ENCODE data around the gene NAB2. TPM values are rescaled to one million over a fixed set of nuclear protein-coding genes. Genes with fewer than 3 reads are reported as not detected.
"Not testable (repeated sequence)": the region's sequence is repeated elsewhere in the genome, so short reads cannot be mapped to it uniquely, and the experiment has no call there.

The NAB2 gene, protein sequence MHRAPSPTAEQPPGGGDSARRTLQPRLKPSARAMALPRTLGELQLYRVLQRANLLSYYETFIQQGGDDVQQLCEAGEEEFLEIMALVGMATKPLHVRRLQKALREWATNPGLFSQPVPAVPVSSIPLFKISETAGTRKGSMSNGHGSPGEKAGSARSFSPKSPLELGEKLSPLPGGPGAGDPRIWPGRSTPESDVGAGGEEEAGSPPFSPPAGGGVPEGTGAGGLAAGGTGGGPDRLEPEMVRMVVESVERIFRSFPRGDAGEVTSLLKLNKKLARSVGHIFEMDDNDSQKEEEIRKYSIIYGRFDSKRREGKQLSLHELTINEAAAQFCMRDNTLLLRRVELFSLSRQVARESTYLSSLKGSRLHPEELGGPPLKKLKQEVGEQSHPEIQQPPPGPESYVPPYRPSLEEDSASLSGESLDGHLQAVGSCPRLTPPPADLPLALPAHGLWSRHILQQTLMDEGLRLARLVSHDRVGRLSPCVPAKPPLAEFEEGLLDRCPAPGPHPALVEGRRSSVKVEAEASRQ
- total RNA-seq = 44.5 TPM

DNA sequence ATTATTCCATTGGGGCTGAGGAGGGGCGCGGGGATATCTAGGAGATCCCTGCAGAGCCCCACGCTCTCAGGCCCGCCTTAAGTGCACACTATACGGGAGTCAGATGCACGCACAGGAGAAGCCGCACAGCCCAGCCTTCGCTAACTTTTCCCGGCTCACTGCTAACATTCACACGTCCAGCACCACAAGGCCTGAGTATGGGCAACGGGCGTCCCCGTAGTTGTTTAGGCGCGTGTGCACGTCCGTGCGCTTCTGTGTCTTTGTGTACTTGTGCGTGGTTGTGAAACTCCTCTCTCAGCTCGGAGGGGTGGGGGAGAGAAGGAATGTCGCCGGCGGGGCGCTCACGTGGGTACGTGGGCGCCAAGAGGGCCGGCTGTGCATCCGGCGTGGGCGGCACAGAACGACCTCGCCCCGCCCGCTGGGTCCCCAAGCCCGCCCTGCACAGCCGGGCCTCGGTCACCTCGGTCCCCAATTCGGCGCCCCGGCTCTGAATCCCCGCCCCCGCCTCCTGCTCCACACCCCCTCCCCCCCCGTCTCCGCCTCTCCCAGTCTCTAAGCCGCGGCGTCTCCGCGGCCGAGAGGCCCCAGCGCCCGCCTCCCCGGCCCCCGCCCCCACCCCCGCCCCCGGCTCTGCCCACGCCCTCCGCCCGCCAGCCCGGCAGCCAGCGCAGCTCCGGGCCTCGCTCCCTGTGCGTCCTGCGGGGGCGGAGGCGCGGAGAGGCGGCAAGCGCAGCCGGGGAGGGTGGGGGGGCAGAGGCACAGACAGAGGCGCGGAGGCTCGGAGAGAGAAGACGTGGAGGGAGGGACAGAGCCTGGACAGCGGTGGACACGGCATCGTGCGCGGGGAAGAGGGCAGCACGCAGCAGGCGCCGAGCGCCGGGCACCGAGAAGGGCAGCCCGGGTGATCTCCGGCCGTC lies at the start of gene NAB2:
Gene NAB2, plus strand, starts transcription at position 761 of the 917 bp plus-strand sequence. CDS start 158 bp downstream, outside the sequence.
- DNase-seq = peak; percentile 98

DNA sequence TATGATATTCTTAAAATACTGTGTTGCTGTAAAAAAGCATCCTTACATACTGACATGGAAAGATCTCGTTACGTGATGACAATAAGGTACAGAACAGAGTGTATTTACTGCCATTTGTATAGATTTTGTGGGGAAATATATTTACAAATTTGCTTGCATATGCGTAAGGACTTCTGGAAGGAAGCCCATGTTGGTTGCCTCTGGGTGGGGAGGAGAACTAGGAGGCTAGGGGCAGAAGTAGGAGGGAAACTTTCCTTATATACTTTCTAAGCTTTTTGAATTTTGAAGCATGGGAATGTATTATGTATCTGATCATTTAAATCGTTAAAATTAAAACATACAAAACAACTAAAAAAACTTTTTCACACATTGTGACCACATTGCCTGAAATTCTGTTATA lies 48.7 kb upstream of the NAB2 start:
- DNase-seq = no peak

- DNase-seq = peak; percentile 37
Measured at GRCh38 chr12:57040750-57041149, 48.2 kb upstream of the NAB2 start.

- DNase-seq = no peak
Measured at GRCh38 chr12:57042695-57043094, 46.2 kb upstream of the NAB2 start.

DNA sequence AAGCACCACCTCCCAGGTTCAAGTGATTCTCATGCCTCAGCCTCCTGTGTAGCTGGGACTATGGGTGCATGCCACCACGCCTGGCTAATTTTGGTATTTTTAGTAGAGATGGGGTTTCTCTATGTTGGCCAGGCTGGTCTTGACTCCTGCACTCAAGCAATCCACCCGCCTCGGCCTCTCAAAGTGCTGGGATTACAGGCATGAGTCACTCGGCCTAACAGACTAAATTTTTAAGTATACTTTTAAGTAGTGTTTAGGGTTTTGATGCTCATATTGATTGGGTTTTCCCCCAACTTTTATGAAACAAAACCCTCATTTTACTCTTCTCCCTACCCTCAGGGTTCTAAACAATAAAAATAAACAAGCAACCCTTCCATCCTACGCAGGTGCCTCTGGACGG lies 44.4 kb upstream of the NAB2 start:
- no peak for DNase-seq

DNA sequence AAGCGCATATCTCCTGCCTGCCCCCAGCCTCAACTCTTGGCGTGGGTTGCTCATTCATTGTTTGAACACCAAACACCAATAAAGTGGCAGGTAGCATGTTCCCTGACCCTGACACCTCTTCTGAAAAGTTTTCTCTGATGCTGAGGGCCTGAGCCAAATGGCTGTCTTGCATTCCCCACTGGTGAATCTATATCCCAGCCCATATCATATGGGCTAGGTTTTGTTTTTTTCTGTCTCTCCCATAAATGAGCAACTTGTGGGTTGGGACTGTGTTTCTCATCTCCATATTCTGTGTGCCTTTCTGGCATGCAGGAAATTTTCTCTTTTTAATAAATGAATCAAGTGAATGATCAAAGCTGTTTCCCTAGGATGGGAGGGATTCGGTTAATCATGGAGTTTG lies 44.0 kb upstream of the NAB2 start:
- DNase-seq = no peak

DNA sequence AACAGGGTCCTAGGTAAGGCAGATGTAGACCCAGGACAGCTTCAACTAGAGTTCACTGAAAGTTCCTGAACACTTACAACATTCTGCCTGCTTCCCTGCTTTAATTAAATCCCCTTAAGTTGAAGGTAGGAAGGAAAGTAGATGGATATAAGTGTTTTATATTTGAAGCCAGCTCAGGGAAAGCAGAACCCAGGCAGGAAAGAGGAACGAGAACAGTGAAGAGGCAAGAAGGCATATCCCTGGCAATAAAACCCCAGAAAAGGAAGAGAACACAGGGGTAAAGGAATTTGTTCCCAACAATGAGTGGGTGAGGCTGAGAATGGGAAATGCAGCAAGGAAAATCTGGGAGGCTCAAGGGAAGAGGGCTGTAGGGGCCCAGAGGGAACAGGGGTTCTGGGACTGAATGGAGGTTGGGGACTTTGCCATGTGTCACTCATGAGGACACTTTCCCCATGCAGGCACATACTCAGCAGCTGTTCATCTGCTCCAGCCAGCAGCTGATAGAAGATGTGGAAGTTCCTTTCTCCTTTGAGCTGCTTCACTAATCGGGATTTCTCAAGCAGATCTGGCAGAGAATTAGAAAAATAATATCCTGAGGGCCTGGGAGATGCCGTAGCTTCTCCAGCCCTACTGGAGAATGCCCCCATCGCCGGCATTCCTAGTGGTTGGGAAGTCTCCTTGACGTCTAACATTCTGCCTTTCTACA lies 42.7 kb upstream of the NAB2 start:
- peak; percentile 79 for DNase-seq

DNA sequence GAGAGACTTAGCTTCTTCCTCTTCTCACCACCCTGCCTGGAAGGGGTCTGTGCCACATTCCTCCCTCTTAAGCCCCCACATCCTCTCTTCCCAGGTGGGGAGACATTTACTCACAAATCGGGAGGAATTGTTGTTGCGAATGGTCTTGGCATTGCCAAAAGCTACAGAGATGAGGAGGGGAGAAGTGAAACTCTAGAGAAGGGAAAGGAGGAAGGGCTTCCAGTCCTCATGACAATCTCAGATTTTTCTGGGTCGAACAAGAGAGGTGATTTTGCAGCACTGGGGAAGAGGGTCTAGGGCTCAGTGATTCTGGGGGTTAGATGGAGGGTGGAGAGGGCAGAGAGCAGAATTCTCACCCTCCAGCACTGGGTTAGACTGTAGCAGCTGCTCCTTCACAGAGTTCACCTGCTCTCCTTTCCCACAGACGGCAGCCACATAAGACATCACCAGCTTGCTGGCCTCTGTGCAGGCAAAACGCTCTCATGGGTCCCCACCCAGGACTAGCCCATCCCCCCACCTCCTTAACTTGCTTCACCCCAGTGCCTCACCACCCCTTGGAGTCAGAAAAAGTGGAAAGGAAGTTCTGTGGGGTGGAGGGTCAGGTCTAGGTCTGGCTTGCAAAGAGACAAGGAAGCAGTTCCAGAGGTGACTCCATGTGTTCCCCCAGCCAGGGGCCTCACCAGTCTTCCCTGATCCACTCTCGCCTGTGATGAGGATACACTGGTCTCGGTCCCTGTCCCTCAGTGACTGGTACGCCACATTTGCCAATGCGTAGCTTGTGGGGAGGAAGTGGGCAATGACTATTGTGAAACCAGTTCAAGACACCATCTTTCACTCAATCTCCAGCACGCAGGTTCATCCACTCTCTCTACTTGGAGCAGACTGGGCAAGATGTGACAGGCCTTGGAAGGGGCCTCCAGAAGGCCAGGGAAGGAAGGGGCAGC lies 41.7 kb upstream of the NAB2 start:
- DNase-seq = no peak

- DNase-seq = no peak
Measured at GRCh38 chr12:57047981-57048380, 40.9 kb upstream of the NAB2 start.

DNA sequence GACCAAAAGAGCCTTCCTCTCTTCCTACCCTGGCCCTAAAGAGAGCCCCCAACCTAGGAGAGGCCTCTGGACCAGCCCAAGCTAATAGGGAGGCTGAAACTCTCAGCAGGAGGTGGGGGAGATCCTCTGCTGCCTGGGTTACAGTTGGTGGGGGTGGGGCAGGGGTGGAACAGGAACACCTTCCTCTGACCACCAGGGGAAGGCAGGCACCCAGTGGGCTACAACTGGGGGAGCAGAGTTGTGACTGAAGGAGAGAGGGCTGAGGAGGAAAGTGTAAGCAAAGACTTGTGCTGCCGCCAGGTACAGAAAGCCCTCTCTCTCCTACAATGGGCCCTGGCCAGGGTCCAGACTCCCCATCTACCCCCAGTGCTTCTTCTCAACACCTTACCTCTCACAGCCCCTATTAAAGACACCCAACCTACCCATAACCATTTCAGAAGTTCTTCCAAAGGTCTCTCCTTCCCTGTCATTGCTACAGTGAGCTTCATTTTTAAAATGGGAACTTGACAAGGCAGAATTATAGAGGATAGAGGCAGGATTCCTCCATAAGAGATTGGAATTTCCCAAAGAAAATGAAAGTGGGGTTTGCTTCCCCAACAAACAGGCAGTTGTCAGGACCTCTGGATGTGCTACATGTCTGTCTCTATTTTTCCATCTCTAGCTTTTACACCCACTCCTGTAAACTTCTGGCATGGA lies 40.3 kb upstream of the NAB2 start:
- no peak for DNase-seq

- DNase-seq = no peak
Measured at GRCh38 chr12:57049119-57049446, 39.8 kb upstream of the NAB2 start.

DNA sequence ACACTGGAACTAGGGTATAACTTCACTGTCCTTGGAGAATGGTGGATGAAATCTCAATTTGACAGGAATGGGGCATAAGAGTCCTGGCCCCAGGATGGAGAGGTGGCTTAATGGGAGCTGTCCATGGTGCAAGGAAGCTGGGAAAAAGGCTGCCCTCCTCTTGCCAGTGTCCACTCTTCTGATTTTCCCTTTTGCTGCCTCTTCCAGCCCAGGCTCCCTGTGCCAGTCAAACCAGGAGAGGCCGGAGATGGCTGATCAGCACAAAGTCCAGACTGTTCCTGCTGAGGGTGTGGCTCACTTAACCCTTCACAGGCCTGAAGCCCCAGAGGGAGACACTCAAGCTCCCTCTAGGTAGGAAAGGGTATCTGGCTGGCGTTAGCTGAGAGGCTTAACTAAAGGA lies 39.0 kb upstream of the NAB2 start, which contains the start of gene MYO1A:
Gene MYO1A, minus strand, starts transcription at position 240 of the 400 bp plus-strand sequence. CDS start 1,806 bp downstream, outside the sequence.
- DNase-seq = no peak

GRCh38 chr12:57051011-57051410 lies 37.9 kb upstream of the NAB2 start:
- no peak for DNase-seq

- DNase-seq = not testable (repeated sequence)
Measured at GRCh38 chr12:57053146-57053545, 35.8 kb upstream of the NAB2 start.

- DNase-seq = not testable (repeated sequence)
Measured at GRCh38 chr12:57053901-57054300, 35.0 kb upstream of the NAB2 start.

DNA sequence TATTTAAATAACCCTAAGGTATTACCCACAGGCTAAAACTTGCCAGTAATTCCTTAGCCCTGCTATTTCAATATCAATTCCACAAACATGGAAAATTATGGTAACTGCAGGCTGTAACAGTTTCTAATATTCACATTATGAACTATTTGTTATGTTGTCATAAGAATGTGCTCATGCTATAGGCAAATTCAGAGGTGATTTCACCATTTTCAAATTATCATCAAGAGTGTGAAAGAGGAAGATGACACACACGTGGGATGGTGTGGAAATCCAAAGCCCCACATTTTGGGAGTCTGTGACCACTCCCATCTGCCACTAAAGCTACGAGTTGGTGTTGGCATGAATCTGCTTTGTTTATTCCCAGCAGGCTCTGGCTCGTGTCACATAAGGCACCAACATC lies 33.1 kb upstream of the NAB2 start:
- DNase-seq = no peak

- no peak for DNase-seq
Measured at GRCh38 chr12:57057067-57057751, 31.7 kb upstream of the NAB2 start.

- DNase-seq = no peak
Measured at GRCh38 chr12:57058454-57058853, 30.5 kb upstream of the NAB2 start.

DNA sequence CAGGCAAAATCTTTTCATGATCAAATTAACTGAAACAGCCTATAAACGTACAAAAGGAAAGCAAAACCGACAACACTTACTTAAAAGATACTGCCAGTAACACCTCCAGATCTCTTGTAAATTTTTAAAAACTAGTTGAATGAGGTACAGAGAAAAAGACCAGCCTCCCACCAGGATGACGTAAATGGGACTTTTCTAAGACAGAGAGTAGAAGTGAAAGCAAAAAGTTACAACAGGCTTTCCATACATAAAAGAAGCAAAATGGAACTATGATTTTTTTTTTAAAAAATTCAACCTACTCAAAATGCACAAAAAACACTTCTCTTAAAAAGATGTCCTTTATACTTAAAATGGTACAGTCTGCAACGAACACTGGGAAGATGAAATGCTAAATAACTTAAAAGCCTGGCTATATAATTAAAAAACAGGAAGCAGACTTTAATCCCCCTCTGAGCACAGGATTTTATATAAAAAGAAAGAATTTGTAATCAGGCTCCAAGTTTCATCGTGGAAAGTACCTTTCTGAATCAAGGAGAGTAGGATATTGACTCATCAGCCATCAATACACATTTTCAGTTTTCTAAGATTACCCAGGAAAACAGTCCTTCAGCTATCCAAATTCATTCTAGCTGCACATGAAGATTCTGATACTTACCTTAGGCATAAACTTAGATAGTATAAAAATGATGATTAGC lies 24.8 kb upstream of the NAB2 start:
- no peak for DNase-seq

Measured in tongue (tissue), 2 donors.